Measurements from ENCODE around the gene RAB1A.
"Not testable (repeated sequence)": the region's sequence is repeated elsewhere in the genome, so short reads cannot be mapped to it uniquely, and the experiment has no call there.

RAB1A gene

GRCh38 chr2:65129826-65130663 lies at the start of gene RAB1A:
RAB1A (minus strand) TSS chr2:65130106; CDS start chr2:65129915, 191 bp downstream.
- DNase-seq = peak; percentile 98

DNA sequence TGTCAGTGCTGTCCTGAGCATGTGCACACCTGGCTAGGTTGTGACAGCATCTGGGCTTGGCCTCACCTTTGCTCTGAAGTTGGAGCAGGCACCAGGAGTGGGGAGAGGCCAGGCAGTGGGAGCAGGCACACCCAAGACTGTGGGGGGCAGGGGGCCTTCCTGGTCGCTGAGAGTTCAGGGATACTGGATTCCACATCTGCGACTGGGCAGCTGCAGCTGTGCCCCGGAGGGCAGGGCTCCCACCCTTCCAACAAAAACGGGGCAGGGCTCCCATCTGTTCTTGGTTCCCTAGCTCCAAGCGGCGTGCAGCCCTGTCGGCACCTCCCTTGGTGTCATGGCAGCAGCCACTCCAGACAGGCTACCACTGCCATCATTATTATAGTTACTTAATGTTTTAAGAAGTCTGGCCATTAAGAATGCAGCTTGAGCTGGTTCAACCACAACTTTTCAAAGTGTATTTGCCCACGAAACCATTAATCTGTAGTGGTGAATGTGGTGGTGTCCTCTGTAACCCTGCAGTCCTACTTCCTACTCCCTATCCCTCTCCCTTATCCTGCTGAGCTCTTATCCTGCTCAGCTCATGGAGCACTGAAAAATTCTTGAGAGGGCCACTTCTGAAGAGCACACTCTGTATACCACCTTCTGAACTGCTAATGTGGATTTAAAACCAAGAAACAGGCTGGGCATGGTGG lies 48.0 kb upstream of the RAB1A start:
- no peak for DNase-seq

GRCh38 chr2:65175894-65176530 lies 46.1 kb upstream of the RAB1A start:
- DNase-seq = no peak

DNA sequence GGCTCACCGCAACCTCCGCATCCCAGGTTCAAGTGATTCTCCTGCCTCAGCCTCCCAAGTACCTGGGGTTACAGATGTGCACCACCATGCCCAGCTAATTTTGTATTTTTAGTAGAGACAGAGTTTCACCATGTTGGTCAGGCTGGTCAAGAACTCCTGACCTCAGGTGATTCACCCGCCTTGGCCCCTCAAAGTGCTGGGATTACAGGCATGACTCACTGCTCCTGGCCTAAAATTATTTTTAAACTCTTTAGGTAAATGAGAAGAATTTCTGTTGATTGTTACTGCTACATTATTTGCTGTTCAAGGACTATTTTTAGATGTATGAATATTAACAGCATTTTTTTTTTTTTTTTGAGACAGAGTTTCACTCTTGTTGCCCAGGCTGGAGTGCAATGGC lies 44.1 kb upstream of the RAB1A start:
- DNase-seq = not testable (repeated sequence)

DNA sequence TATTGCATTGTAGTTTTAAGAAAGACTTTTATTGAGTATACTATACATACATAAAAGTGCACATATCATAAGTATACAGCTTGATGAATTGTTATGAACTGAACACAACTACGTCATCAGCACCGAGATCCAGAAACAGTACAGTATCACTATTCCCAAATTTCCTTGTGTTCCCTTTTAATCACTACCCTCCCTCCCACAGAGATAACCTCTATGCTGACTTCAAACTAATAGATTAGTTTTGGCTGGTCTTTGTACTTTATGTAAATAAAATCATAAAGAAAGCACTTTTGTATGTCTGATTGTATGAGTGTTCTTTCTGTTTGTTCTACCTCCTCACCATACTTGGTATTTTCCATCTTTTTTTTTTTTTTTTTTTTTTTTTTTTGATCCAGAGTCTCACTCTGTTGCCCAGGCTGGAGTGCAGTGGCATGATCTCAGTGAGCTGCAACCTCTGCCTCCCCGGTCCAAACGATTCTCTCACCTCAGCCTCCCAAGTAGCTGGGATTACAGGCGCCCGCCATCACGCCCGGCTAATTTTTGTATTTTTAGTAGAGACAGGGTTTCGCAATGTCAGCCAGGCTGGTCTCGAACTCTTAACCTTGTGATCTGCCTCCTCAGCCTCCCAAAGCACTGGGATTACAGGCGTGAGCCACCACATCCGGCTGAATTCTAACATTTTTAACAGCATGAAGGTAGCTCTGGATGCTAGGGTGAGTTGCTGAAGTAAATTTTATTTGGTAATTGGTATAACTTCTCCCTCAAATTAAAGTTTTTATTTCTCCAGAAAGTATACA lies 43.3 kb upstream of the RAB1A start:
- no peak for DNase-seq

DNA sequence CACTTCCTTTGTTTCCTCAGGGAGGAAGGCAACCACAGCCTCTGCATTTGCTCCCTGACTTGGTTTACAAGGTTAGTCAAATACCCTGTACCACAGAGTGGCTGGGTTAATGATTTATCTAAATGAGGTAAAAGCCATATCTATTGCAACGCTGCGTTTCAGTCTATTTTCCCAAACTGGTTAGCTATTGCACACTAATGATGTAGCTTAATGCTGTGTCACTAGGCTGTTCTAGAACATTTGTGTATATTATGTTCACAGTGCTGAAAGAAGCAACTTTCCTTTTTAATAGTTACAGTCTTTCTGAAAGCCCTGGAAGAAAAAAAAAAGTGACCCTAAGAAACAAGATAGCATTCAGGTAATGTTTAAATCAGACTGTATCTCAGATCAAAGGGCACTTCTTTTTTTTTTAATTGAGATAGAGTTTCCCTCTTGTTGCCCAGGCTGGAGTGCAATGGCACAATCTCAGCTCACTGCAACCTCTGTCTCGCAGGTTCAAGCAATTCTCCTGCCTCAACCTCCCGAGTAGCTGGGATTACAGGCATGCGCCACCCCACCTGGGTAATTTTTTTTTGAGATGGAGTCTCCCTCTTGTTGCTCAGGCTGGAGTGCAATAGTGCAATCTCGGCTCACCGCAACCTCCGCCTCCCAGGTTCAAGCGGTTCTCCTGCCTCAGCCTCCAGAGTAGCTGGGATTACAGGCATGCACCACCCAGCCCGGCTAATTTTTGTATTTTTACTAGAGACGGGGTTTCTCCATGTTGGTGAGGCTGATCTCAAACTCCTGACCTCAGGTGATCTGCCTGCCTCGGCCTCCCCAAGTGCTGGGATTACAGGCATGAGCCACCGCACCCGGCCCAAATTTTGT lies 40.9 kb upstream of the RAB1A start:
- DNase-seq = not testable (repeated sequence)

GRCh38 chr2:65169760-65170136 lies 39.8 kb upstream of the RAB1A start:
- no peak for DNase-seq

DNA sequence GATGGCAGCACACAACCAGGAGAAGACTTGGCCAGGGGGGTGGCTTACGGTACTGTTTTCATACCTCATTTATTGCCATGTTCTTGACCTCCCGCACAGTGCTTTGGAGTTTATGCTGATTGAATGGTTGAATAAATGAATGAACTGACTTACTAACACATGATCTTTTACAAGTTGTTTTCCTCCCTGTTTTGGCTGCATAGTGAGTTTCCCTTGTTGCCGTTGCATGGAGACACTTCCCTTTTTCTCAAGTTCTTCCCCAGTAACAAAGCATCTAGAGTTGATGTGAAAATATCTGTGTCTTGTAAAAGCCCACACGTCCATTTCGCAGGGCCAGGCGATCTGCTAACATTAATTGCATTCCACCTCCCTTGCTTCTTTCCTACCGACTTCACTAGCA lies 35.7 kb upstream of the RAB1A start:
- DNase-seq = no peak

- no peak for DNase-seq
Observed at GRCh38 chr2:65164426-65164891, 34.6 kb upstream of the RAB1A start.

- no peak for DNase-seq
Observed at GRCh38 chr2:65161551-65162100, 31.7 kb upstream of the RAB1A start.

DNA sequence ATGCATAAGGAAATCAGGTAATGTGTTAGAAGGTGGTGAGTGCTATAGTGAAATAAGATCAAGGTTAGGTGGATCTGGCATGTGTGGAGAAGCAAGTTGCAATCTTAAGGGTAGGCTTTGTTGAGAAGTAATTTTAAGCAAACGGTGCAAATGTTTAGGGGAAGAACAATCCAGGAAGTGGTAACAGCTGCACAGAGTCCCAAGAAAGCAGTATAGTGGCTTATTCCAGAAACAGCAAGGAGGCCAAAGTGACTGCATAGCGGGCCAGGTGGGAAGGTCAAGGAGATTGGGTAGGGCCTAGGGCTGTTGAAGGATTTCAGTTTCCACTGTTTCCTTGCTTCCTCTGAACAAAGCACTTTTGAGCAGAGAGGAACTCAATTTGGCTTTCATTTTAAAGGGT lies 30.0 kb upstream of the RAB1A start:
- no peak for DNase-seq

- DNase-seq = no peak
Observed at GRCh38 chr2:65159261-65159660, 29.4 kb upstream of the RAB1A start.

DNA sequence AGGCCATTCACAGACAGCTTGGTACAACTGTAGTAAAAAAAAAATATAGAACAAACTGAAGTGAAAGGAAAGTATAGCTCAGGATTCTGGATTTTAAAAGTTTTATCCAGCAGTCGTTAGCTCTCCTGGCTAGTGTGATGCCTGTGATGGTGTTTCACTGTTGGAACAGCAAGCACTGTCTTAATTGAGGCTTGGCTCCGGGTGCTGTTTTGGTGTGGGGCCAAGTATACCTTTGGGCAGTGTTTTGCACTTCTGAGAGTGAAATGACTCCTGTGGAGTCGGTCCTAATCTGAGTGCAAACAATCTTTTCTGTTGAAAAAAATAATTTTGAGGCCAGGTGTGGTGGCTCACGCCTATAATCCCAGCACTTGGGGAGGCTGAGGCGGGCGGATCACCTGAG lies 28.7 kb upstream of the RAB1A start:
- DNase-seq = no peak

GRCh38 chr2:65157856-65158255 lies 27.9 kb upstream of the RAB1A start:
- DNase-seq = not testable (repeated sequence)

- no peak for DNase-seq
Observed at GRCh38 chr2:65156041-65156440, 26.1 kb upstream of the RAB1A start.

- no peak for DNase-seq
Observed at GRCh38 chr2:65153515-65153914, 23.6 kb upstream of the RAB1A start.

DNA sequence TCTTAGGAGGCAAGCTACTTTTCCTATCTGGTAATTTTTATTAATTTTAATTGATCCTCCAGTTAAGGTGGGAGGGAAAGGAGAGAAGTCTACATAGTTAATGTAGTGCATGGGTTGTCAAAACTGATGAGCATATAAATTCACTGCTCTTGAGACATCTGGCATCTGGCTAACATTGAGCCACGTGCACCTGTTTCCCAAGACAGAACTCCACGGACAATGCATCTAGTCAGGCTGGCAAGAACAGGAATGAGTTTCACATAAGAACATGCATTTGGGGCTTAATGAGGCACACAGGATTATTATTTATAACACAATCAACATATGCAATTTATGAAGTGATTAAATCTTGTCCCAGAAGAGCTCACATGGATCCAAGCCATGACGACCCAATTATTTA lies 16.2 kb upstream of the RAB1A start:
- DNase-seq = no peak

DNA sequence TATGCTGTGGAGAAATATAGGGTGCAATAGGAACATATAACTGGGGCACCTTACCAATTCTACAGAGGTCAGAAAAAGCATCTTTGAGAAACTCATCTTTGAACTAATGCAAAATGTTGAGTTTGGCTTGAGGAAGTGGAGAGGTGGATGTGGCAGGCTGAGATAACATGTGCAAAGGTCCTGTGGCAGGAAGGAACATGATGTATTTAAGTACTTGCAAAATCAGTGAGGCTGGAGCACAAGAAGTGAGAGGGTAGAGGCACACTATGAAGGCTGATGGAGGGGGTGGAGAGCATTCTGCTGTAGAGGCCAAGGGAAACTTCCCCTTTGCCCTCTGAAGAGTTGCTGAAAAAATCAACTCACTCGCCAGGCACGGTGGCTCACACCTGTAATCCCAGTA lies 14.7 kb upstream of the RAB1A start:
- DNase-seq = no peak

DNA sequence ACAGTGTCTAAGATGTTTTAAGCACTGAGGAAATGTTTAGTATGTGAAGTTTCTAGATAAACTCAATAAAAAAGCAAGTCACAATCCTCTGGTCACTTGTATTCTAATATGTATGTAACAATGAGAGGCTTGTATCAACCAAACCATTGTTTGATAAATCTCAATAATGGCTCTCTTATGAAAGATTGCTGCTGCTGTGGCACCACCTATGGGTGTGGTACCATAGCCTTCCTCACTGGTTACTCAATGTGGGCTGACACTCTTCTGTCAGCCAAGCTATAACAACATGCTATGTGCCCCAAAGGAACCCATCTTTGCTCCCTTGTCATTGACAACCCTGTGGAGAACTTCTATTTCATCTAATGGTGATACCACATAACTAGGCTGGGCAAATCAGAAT lies 12.6 kb upstream of the RAB1A start:
- no peak for DNase-seq

DNA sequence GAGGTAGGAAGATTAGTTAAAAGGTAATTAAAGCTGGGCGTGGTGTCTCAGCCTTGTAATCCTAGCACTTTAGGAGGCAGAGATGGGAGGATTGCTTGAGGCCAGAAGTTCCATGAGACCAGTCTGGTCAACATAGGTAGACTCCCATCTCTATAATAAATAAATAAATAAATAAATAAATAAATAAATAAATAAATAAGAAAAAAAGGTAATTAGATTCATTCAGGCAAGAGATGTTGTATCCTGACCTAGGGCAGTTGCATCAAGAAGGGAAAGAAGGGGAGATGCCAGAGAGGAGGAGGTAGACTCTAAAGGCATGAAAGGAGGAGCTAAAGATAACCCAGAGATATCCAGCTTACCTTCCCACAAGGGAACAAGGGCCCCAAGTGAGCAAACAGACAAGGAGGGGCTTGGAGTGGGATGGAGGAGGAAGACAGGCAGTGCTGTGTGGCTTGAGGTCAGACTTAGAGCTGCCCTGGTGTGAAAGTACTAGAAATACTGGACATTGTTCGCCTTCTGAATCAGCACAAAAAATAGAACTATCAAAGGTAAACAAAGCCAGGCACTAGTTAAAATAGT lies 7.4 kb upstream of the RAB1A start:
- no peak for DNase-seq

DNA sequence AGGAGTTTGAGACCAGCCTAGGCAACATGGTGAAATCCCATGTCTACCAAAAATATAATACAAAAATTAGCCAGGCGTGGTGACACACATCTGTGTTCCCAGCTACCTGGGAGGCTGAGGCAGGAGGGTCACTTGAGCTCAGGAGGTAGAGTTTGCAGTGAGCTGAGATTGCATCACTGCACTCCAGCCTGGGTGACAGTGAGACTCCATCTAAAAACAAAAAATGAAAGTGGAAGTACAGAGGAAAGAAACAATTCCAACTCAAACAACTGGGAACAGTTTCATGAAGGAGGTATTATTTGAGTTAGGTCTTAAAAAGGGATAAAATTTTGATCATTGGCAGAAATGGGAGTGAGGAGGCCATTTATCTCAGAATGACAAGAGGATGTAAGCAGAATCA lies 6.3 kb upstream of the RAB1A start:
- no peak for DNase-seq

All from T1000 (cell line).